Osteoblast (primary cell): ENCODE data around the gene HS3ST2. TPM values are rescaled to one million over a fixed set of nuclear protein-coding genes. Genes with fewer than 3 reads are reported as not detected.

Experiments used
- DNase-seq: peaks from one replicate; pipeline ENCODE4 v3.0.0; 2011; ENCODE audit warnings: low spot score, mixed read lengths; ENCODE audit not compliant: insufficient read length; ENCODE audit errors: missing footprints
- H2AFZ ChIP-seq: 2 replicates; pipeline ENCODE4 v1.6.0; 2011; ENCODE audit warnings: mild to moderate bottlenecking, low read length
- H3K27ac ChIP-seq: 2 replicates; pipeline ENCODE4 v1.5.1; 2011; ENCODE audit warnings: mild to moderate bottlenecking, low read depth, low read length, moderate library complexity
- H3K27me3 ChIP-seq: 2 replicates; pipeline ENCODE4 v1.6.0; 2012; ENCODE audit warnings: mild to moderate bottlenecking, control low read depth, inconsistent platforms, low read length, moderate library complexity; ENCODE audit not compliant: insufficient read depth
- H3K36me3 ChIP-seq: 2 replicates; pipeline ENCODE4 v1.5.1; 2011; ENCODE audit warnings: mild to moderate bottlenecking, low read length, control low read depth, moderate library complexity; ENCODE audit not compliant: insufficient read depth
- H3K4me1 ChIP-seq: 2 replicates; pipeline ENCODE4 v1.5.1; 2011; ENCODE audit warnings: mild to moderate bottlenecking, low read length, control low read depth, moderate library complexity; ENCODE audit not compliant: insufficient read depth
- H3K4me2 ChIP-seq: 2 replicates; pipeline ENCODE4 v1.6.0; 2011; ENCODE audit warnings: mild to moderate bottlenecking, low read length; ENCODE audit not compliant: insufficient read depth
- H3K4me3 ChIP-seq: fragments of 200-600 bp; sonication (generic); 3 replicates; pipeline ENCODE4 v1.5.1; 2012; ENCODE audit warnings: mild to moderate bottlenecking, low read length, inconsistent platforms; ENCODE audit not compliant: insufficient read depth
- H3K79me2 ChIP-seq: 2 replicates; pipeline ENCODE4 v1.6.0; 2012; ENCODE audit warnings: mild to moderate bottlenecking, low read length, control low read depth, inconsistent platforms; ENCODE audit not compliant: insufficient read depth
- H3K9me3 ChIP-seq: 2 replicates; pipeline ENCODE4 v1.5.1; 2011; ENCODE audit warnings: low read depth, low read length, control low read depth
- H4K20me1 ChIP-seq: 2 replicates; pipeline ENCODE4 v1.6.0; 2012; ENCODE audit warnings: mild to moderate bottlenecking, low read length, control low read depth; ENCODE audit not compliant: insufficient read depth
- total RNA-seq: library from RNA; depleted of rRNA; stranded (reverse); fragments of >200 nt; gene quantifications from 2 replicates; pipeline ENCODE4 v1.2.3, GENCODE V29; 2012
- TF ChIP-seq, protein P1 (sequence below): IDR thresholded peaks from 2 replicates; pipeline ENCODE4 v1.5.1; 2011; ENCODE audit warnings: mild to moderate bottlenecking, low read depth, low read length, moderate library complexity; ENCODE audit errors: extremely low read depth

HS3ST2 gene
- total RNA-seq, 1 donor: under 0.01 TPM

DNA sequence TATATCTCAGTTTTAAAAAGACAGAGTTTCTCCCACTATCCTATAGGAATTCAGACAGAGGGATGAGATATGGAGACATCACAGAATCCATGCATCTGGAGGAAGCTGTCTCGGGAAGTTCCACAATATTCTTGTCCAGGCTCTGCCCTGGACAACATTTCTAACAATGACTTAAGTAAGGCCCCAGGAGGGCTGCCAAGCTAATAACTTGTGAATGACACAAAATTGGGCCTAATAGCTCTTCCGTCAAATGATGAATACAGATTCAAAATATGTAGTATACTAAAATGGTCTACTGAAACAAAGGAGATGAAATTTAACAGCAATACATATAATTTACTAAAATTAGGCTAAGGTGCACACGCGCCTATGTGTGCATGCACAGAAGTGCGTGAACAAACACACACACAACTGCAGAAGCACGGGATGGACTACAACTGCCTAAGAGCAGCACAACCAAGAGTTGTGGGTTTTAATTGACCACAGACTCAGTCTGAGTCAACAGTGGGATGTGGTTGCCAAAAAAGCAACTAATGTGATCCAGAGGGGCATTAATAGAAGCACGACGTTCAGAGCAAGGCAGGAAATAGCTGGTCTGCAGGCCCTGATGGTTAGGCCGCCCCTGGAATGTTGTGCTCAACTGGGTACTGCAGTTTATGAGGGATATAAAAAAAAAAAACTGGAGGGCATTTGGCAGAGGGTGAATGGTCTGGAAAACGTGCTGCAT is 26.3 kb upstream of the HS3ST2 start:
- no peaks in the 10 kb centered on the region for H3K9me3 ChIP-seq
- no peaks in the 10 kb centered on the region for H3K4me1 ChIP-seq
- DNase-seq: no peak
- no peaks in the 10 kb centered on the region for H3K36me3 ChIP-seq
- H3K27ac ChIP-seq: no peak overlapping the region
- no peaks in the 10 kb centered on the region for H4K20me1 ChIP-seq
- H3K27me3 ChIP-seq: no peaks in the 10 kb centered on the region
- TF ChIP-seq, protein P1, sequence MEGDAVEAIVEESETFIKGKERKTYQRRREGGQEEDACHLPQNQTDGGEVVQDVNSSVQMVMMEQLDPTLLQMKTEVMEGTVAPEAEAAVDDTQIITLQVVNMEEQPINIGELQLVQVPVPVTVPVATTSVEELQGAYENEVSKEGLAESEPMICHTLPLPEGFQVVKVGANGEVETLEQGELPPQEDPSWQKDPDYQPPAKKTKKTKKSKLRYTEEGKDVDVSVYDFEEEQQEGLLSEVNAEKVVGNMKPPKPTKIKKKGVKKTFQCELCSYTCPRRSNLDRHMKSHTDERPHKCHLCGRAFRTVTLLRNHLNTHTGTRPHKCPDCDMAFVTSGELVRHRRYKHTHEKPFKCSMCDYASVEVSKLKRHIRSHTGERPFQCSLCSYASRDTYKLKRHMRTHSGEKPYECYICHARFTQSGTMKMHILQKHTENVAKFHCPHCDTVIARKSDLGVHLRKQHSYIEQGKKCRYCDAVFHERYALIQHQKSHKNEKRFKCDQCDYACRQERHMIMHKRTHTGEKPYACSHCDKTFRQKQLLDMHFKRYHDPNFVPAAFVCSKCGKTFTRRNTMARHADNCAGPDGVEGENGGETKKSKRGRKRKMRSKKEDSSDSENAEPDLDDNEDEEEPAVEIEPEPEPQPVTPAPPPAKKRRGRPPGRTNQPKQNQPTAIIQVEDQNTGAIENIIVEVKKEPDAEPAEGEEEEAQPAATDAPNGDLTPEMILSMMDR: no peak
- no peak overlapping the region for H3K4me2 ChIP-seq
- no peaks in the 10 kb centered on the region for H3K79me2 ChIP-seq
- no peak overlapping the region for H3K4me3 ChIP-seq
- H2AFZ ChIP-seq: peak overlapping the region; percentile 42

- no peak for DNase-seq
- Histone ChIP-seq H3K4me1 (no peaks in the 10 kb centered on the region), H3K4me3 (no peak overlapping the region), H3K36me3 (no peaks in the 10 kb centered on the region), H3K27ac (no peak overlapping the region), H3K79me2 (no peaks in the 10 kb centered on the region), H4K20me1 (no peaks in the 10 kb centered on the region), H2AFZ (no peak overlapping the region), H3K4me2 (no peak overlapping the region), H3K9me3 (no peaks in the 10 kb centered on the region), H3K27me3 (no peaks in the 10 kb centered on the region)
- TF ChIP-seq, protein P1: no peak
These were observed 25.8 kb upstream of the HS3ST2 start for GRCh38 chr16:22788193-22788530.

DNA sequence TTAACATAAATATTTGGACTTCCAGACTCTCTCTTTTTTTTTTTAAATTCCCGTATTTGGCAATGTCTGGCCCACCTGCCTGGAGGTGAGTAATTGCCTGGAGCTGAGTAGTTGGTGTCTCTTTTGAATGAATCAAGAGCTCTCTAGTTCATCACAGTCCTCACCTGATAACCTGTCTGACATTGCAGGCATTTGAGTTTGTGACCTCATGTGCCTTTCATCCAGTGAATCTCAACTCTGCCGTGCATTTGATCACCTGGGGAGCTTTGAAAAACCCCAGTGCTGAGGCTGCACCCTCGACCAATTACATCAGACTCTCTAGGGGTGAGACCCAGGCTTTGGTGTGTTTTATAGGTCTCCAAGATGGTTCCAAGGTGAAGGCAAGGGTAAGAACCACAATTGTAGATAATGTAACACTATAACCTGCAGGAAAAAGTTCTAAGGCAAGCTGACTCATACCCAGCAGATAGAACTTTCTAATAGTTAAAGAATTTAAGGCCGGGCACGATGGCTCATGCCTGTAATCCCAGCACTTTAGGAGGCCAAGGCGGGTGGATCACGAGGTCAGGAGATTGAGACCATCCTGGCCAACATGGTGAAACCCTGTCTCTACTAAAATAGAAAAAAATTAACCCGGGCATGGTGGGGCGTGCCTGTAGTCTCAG is 24.5 kb upstream of the HS3ST2 start:
- H4K20me1 ChIP-seq: no peaks in the 10 kb centered on the region
- TF ChIP-seq, protein P1: no peak
- H3K4me2 ChIP-seq: no peak overlapping the region
- H2AFZ ChIP-seq: no peak overlapping the region
- no peaks in the 10 kb centered on the region for H3K36me3 ChIP-seq
- no peaks in the 10 kb centered on the region for H3K9me3 ChIP-seq
- H3K79me2 ChIP-seq: no peaks in the 10 kb centered on the region
- no peak overlapping the region for H3K27ac ChIP-seq
- H3K4me3 ChIP-seq: no peak overlapping the region
- H3K27me3 ChIP-seq: no peaks in the 10 kb centered on the region
- no peaks in the 10 kb centered on the region for H3K4me1 ChIP-seq
- no peak for DNase-seq

- Histone ChIP-seq H3K4me2 (no peak overlapping the region), H3K4me1 (no peaks in the 10 kb centered on the region)
- DNase-seq: no peak
These were observed 16.4 kb upstream of the HS3ST2 start for GRCh38 chr16:22797551-22797950.

More at GRCh38 chr16:22797551-22797950, 16.4 kb upstream of the HS3ST2 start:
- no peak overlapping the region for H2AFZ ChIP-seq
- H3K79me2 ChIP-seq: no peaks in the 10 kb centered on the region
- no peak overlapping the region for H3K27ac ChIP-seq
- no peaks in the 10 kb centered on the region for H3K27me3 ChIP-seq
- no peaks in the 10 kb centered on the region for H4K20me1 ChIP-seq
- no peaks in the 10 kb centered on the region for H3K36me3 ChIP-seq
- H3K4me3 ChIP-seq: no peak overlapping the region
- TF ChIP-seq, protein P1: no peak
- H3K9me3 ChIP-seq: no peaks in the 10 kb centered on the region
